Fibroblast of the aortic adventitia (primary cell): Measurements from ENCODE around the gene CPS1. TPM values are rescaled to one million over a fixed set of nuclear protein-coding genes. Genes with fewer than 3 reads are reported as not detected.
A peak's percentile ranks its signal among the peaks of the same experiment; 100 is the strongest.

Experiments
- DNase-seq: peaks from one replicate; pipeline ENCODE4 v3.0.0-alpha.2; 2010; ENCODE audit warnings: low read depth
- H3K4me3 ChIP-seq: 2 replicates; pipeline ENCODE4 v1.5.1; 2011; ENCODE audit warnings: low read depth, mild to moderate bottlenecking, control low read depth, low read length, moderate library complexity
- total RNA-seq: library from RNA; depleted of rRNA; stranded (reverse); fragments of >200 nt; gene quantifications from 2 replicates; pipeline ENCODE4 v1.2.3, GENCODE V29; 2012; ENCODE audit warnings: low replicate concordance
- TF ChIP-seq, protein P1 (sequence below): IDR thresholded peaks from 2 replicates; pipeline ENCODE4 v1.5.1; 2011; ENCODE audit warnings: mild to moderate bottlenecking, low read length, control low read depth, inconsistent platforms; ENCODE audit not compliant: insufficient read depth

CPS1 gene
- total RNA-seq, 1 donor: 35.7 TPM

DNA sequence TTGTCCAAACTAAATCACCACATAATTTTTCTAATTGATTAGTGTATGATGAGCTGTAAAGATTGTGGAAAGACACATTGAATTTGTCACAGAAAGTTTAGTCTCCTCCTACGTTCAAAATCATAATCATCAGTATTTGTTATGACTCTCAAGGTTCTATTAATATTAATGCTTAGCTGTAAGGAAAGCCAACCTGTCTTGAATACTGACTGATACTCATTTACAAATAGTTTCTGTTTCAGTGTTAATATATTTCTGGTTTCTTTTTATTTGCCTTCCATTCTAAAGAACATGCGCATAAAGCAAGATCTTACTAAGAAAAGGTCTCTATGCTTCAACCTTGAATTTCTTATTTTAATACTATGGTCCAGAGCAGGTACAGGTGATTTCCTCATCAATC lies 55.1 kb downstream of the CPS1 start:
- no peak for DNase-seq
- TF ChIP-seq, protein P1, sequence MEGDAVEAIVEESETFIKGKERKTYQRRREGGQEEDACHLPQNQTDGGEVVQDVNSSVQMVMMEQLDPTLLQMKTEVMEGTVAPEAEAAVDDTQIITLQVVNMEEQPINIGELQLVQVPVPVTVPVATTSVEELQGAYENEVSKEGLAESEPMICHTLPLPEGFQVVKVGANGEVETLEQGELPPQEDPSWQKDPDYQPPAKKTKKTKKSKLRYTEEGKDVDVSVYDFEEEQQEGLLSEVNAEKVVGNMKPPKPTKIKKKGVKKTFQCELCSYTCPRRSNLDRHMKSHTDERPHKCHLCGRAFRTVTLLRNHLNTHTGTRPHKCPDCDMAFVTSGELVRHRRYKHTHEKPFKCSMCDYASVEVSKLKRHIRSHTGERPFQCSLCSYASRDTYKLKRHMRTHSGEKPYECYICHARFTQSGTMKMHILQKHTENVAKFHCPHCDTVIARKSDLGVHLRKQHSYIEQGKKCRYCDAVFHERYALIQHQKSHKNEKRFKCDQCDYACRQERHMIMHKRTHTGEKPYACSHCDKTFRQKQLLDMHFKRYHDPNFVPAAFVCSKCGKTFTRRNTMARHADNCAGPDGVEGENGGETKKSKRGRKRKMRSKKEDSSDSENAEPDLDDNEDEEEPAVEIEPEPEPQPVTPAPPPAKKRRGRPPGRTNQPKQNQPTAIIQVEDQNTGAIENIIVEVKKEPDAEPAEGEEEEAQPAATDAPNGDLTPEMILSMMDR: no peak
- no peak overlapping the region for H3K4me3 ChIP-seq

DNA sequence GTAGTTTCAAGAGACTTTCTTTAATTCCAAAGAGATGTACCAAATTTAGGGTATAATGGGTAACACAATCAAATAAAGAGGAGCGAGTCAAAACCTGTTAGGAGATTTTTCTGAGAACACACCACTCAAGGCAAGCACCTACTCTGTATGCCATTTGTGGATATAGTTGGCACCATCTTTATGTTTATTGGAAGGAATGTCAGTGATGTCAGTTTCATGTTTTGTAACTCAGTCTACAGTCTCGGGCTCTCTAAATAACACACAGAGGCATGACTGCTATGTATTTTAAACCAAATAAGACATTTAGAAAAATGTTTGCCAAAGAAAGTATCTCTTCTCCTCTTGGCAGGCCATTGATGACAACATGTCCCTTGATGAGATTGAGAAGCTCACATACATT lies 59.7 kb downstream of the CPS1 start:
- TF ChIP-seq, protein P1: no peak
- DNase-seq: peak; percentile 12
- H3K4me3 ChIP-seq: no peak overlapping the region

DNA sequence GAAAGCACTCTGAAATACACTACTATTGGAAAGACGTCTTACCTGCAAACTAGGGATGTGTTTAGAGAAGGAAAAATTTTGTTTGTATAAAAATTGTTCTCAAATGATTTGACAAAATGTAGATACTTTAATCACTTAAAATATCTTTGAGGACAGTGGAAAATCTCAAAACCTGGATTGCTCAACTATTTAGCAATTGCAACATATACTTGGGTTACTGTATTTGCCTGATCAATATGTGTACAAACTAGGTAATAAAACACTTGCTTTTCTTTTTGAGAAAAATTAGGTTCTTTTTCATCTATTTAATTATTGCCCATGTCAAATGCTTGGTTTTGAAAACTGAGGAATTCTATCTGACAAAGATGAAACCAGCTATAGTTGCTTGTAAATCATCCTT lies 60.9 kb downstream of the CPS1 start:
- TF ChIP-seq, protein P1: no peak
- DNase-seq: no peak
- H3K4me3 ChIP-seq: no peak overlapping the region

DNA sequence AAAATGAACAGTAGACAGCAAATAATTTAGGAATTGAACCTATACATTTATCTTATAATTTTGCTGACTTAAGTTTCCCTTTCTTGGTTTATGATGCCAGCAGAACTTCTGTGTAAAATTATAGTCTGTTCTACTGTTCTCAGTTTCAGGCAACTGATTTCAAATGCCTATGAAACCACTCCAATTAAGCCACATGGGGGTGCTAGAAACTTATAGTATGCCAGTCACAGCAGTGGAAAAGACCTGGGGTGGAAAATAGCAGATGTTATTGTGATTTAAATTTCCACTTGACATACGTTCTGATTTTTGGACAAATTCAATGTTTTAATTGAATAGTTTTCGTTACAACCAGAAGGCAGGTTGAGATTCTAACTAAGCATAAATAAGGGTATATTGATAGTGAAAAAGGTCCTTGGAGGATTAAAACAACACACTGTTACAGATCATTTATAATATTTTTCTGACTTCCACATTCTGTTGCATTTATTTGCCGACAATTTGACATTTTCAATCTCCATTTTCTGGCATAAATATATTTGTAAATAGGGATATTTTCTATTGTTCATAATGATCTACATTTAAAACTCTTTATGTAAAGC lies 61.4 kb downstream of the CPS1 start:
- peak; percentile 74 for DNase-seq
- TF ChIP-seq, protein P1: peak; percentile 76
- H3K4me3 ChIP-seq: no peak overlapping the region

DNA sequence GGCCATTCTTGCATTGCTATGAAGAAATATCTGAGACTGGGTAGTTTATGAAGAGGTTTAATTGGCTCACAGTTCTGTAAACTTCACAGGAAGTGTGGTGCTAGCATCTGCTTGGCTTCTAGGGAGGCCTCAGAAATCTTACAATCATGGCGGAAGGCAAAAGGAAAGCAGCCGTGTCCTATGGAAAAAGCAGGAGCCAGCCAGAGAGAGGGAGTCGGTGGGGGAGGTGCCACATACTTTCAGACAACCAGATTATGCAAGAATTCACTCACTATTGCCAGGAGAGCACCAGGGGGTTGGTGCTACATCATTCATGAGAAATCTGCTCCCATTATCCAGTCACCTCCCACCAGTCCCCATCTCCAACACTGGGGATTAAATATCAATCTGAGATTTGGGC lies 64.1 kb downstream of the CPS1 start:
- TF ChIP-seq, protein P1: no peak
- peak; percentile 16 for DNase-seq
- no peak overlapping the region for H3K4me3 ChIP-seq

DNA sequence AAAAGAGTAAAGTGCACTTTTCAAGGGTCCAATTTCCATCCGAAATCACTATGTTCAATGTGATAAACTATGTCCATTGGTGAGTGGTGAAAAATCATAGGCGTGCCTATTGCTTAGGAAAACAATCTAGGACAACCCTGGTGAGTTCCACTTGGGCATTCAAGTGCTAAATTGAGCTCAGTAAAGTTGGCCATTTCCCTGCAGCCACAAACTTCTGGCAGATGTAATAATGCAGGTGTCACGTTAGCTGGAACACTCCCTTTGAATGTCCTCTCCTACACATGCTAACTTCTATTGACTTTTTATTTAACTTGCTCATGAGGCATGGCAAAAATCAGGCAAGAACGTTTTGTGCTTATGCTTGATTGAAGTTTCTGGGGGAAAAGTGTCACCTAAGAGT lies 67.1 kb downstream of the CPS1 start:
- no peak for DNase-seq
- TF ChIP-seq, protein P1: no peak
- H3K4me3 ChIP-seq: no peak overlapping the region

DNA sequence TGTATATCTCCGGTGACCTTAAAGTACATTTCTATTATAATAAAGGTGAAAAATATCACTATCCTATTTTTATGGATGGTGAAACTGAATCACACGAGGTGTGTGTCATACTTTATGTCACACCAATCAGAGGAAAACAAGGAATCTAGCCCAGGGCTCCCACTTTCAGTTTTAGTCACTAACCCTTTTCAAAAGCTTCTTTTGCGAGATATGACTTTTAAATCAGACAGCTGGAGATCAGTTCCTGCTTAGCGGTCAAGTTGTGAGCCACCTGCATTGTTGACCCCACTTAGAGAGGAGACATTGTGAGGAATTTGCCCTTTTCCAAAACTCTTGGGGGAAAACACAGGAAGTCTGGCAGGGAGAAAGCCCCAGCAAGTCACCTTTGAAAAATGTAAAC lies 70.5 kb downstream of the CPS1 start:
- H3K4me3 ChIP-seq: no peak overlapping the region
- DNase-seq: peak; percentile 29
- TF ChIP-seq, protein P1: no peak
